HUES6 (cell line): ENCODE results near the gene ZFC3H1.
"Not testable (repeated sequence)": the region's sequence is repeated elsewhere in the genome, so short reads cannot be mapped to it uniquely, and the experiment has no call there.

Experiments used
- H3K27ac ChIP-seq: 2 replicates; pipeline ENCODE4 v1.7.0; 2013; ENCODE audit warnings: low read depth, mild to moderate bottlenecking, low read length, inconsistent platforms
- H3K27me3 ChIP-seq: 2 replicates; pipeline ENCODE4 v1.6.1; 2013; ENCODE audit warnings: low read length; ENCODE audit not compliant: control insufficient read depth, insufficient read depth
- H3K36me3 ChIP-seq: 2 replicates; pipeline ENCODE4 v1.6.1; 2013; ENCODE audit warnings: low read length; ENCODE audit not compliant: control insufficient read depth, insufficient read depth
- H3K4me1 ChIP-seq: 2 replicates; pipeline ENCODE4 v1.6.1; 2013; ENCODE audit warnings: low read length; ENCODE audit not compliant: control insufficient read depth, insufficient read depth
- H3K4me3 ChIP-seq: 2 replicates; pipeline ENCODE4 v1.5.1; 2013; ENCODE audit warnings: low read depth, low read length
- H3K9ac ChIP-seq: one replicate; pipeline ENCODE4 v1.6.1; 2013; ENCODE audit warnings: mild to moderate bottlenecking, low read length
- H3K9me3 ChIP-seq: 2 replicates; pipeline ENCODE4 v1.6.1; 2013; ENCODE audit warnings: low read depth, low read length; ENCODE audit not compliant: control insufficient read depth, insufficient read depth

The ZFC3H1 gene, protein sequence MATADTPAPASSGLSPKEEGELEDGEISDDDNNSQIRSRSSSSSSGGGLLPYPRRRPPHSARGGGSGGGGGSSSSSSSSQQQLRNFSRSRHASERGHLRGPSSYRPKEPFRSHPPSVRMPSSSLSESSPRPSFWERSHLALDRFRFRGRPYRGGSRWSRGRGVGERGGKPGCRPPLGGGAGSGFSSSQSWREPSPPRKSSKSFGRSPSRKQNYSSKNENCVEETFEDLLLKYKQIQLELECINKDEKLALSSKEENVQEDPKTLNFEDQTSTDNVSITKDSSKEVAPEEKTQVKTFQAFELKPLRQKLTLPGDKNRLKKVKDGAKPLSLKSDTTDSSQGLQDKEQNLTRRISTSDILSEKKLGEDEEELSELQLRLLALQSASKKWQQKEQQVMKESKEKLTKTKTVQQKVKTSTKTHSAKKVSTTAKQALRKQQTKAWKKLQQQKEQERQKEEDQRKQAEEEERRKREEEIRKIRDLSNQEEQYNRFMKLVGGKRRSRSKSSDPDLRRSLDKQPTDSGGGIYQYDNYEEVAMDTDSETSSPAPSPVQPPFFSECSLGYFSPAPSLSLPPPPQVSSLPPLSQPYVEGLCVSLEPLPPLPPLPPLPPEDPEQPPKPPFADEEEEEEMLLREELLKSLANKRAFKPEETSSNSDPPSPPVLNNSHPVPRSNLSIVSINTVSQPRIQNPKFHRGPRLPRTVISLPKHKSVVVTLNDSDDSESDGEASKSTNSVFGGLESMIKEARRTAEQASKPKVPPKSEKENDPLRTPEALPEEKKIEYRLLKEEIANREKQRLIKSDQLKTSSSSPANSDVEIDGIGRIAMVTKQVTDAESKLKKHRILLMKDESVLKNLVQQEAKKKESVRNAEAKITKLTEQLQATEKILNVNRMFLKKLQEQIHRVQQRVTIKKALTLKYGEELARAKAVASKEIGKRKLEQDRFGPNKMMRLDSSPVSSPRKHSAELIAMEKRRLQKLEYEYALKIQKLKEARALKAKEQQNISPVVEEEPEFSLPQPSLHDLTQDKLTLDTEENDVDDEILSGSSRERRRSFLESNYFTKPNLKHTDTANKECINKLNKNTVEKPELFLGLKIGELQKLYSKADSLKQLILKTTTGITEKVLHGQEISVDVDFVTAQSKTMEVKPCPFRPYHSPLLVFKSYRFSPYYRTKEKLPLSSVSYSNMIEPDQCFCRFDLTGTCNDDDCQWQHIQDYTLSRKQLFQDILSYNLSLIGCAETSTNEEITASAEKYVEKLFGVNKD (N-terminal part only)

DNA sequence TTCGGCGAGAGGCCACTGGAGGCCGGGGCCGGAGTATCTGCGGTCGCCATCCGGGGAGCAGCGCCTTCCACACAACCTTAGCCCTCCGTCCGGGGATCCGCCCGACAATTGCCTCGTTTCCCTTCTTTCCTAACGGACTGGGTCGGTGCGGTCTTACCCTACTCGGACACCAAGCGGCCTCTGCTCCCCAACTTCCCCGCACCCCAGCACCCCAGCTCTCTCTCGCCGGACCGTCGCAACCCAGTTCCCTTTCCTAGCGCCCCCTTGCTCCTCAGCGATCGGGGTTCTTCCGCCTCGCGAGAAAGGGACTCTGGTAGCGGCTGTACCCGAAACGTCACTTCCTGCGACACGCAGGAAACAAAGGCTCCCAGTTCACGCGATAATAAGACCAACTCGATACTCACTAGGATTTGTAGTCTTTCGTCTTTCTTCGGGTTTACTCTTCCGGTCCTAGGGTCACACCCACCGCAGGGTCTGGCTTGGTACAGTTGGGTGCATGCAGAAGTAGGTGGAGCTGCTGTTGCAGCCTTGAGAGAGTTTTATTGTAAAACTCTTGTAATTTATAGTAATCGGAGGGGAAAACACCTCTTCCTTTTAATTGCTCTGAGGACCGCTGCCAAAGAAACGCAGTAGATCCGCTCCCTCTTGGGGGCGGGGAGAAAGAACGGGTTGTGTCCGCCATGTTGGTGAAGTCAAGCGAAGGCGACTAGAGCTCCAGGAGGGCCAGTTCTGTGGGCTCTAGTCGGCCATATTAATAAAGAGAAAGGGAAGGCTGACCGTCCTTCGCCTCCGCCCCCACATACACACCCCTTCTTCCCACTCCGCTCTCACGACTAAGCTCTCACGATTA lies at the start of gene ZFC3H1, which contains the start of gene THAP2:
ZFC3H1 (minus strand) TSS at position 288 of the 850 bp plus-strand sequence; CDS start at position 50, 238 bp downstream.
THAP2 (plus strand) TSS at position 741 of the 850 bp plus-strand sequence. CDS start 209 bp downstream, outside the sequence.
- H3K27me3 ChIP-seq: no peaks in the 10 kb centered on the region
- peak within 1 kb of the TSS; percentile 94 for H3K9ac ChIP-seq
- no peaks in the 10 kb centered on the region for H3K9me3 ChIP-seq
- no peaks in the 10 kb centered on the region for H3K4me1 ChIP-seq
- H3K36me3 ChIP-seq: peaks cover 17% of the 10 kb centered on the region
- H3K27ac ChIP-seq: peak within 1 kb of the TSS; percentile 87
- peak within 1 kb of the TSS; percentile 94 for H3K4me3 ChIP-seq

DNA sequence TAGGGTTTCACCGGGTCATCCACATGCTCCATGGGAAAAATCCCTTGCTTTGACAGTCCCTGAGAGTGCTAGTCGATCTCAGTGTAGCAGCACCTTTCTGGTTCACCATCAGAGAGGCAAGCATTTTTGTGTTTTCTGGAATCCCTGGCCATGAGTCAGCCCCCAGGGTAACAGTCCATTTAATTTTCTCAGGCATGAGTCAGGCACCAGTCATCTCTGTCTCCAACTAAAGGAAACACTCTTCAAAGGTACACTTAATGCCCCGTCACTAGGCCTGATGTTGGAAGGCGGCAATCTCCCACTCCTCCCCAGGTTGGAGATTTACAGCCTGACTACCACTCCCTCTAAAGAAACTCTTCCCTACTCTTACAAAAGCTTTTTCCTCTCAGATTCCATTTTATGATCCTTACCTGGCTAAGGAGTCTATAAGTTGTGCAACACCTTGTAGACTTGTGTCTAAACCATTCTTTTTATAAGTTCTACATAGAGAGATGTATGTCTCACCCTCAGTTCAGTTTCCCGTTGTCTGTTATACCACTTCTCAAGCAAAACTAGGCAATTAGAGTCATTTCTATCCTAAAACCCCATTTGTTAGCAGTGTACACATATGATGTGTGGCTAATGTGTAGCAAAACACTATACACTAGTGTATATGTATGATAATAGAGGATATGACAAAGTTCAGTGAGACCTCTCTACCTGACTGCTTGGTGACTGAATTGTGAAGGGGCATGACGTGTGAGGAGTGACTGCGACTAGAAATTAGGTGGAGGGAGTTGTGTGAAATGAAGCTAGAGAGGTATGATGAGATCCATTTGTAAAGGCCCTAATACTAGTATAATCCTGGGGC lies 46.9 kb upstream of the ZFC3H1 start:
- Histone ChIP-seq H3K36me3 (no peaks in the 10 kb centered on the region), H3K4me3 (no peak overlapping the region), H3K27me3 (no peaks in the 10 kb centered on the region), H3K9me3 (peaks cover 16% of the 10 kb centered on the region), H3K9ac (no peak overlapping the region), H3K4me1 (peaks cover 20% of the 10 kb centered on the region), H3K27ac (no peak overlapping the region; the same call in 1 of the 2 replicates)

DNA sequence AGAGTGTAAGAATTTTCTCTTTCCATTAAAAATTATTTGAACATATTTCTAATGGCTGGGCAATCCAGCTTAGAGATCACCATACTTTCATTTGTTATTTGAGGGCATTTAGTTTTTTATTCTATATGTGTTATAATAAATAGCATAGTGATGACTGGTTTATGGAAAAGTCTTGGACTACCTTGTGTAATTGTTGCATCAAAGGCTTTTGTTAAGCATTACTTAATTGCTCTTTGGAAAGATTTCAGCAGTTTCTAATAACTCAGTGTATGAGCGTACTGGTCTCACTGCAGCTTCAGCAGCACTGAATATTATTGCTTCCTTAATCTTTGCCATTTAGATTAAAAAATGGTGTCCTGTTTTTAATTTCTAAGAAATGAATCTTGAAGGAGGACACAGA lies 45.0 kb upstream of the ZFC3H1 start:
- Histone ChIP-seq H3K4me3 (no peak overlapping the region), H3K4me1 (peaks cover 20% of the 10 kb centered on the region), H3K9ac (no peak overlapping the region), H3K9me3 (peaks cover 5% of the 10 kb centered on the region; the same call in 1 of the 2 replicates), H3K36me3 (no peaks in the 10 kb centered on the region), H3K27me3 (no peaks in the 10 kb centered on the region), H3K27ac (no peak overlapping the region)

DNA sequence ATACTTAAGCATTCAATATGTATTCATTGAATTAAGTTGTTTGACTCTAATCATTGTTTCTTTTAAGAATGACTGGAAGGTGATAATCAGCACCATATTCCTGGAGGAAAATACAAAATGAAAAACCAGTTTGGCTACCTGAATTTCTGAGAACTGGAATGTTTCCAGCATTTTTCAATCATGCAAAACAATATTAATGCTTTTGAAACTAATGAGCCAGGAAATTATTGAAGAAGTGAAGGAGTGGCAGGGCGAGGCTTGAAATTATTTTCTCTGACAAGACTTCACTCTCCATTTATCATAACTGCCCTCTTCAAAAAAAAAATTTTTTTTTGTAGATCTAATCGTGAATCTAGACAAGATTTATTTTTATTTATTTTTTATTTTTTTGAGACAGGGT lies 41.3 kb upstream of the ZFC3H1 start:
- no peak overlapping the region for H3K27ac ChIP-seq
- peaks cover 12% of the 10 kb centered on the region for H3K36me3 ChIP-seq
- H3K9me3 ChIP-seq: no peaks in the 10 kb centered on the region
- H3K9ac ChIP-seq: no peak overlapping the region
- H3K4me3 ChIP-seq: no peak overlapping the region
- H3K4me1 ChIP-seq: peaks cover 15% of the 10 kb centered on the region
- no peaks in the 10 kb centered on the region for H3K27me3 ChIP-seq

DNA sequence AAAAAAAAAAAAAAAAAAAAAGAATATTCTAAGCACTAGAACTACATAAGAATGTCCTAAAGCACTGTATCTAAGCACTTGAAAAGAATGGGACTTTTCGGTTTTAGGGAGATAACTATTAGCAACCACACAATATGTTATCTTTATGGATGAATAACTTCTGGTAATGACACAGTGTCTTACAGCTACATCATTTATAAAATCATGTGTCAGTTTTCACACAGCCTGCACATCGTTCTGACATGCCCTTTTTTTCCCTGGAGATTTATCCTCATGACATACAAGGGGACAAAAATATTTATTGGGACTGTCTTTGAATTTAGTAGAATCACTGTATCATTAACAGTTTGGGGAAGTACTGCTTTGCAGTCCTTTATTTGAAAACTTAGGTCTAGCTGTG lies 39.6 kb upstream of the ZFC3H1 start:
- Histone ChIP-seq H3K27ac (no peak overlapping the region), H3K4me1 (peaks cover 2% of the 10 kb centered on the region; the same call in 1 of the 2 replicates), H3K9me3 (no peaks in the 10 kb centered on the region), H3K4me3 (no peak overlapping the region), H3K27me3 (no peaks in the 10 kb centered on the region), H3K9ac (no peak overlapping the region), H3K36me3 (peaks cover 26% of the 10 kb centered on the region)

DNA sequence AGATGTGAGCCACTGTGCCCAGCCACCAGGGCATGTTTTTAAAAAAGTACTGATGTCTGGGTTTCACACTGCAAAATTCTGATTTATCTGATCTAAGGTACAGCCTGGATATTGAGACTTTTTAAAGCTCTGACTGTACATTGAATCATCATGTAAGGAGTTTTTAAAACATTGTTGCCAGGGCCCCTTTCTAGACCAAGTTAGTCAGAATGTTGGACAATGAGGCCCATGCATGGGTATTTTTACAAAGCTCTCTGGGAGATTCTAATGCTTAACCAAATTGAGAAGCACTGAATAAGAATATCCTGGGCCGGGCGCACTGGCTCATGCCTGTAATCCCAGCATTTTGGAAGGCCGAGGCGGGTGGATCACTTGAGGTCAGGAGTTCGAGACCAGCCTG lies 38.9 kb upstream of the ZFC3H1 start:
- H3K9me3 ChIP-seq: no peaks in the 10 kb centered on the region
- no peak overlapping the region for H3K4me3 ChIP-seq
- no peaks in the 10 kb centered on the region for H3K27me3 ChIP-seq
- no peak overlapping the region for H3K27ac ChIP-seq
- no peak overlapping the region for H3K9ac ChIP-seq
- peaks cover 28% of the 10 kb centered on the region for H3K36me3 ChIP-seq
- H3K4me1 ChIP-seq: no peaks in the 10 kb centered on the region

DNA sequence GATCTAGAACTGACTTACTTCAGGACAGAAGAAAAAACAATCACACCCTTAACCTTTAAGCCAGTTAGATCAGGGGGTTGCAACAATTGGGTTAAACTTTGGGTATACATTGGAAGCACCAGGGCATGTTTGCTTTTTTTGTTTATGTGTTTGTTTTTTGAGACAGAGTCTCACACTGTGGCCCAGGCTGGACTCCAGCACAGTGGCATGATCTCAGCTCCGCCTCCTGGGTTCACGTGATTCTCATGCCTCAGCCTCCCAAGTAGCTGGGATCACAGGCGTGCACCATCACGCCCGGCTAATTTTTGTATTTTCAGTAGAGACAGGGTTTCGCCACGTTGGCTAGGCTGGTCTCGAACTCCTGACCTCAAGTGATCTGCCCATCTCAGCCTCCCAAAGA lies 38.5 kb upstream of the ZFC3H1 start:
- H3K9ac ChIP-seq, H3K4me3 ChIP-seq, H3K4me1 ChIP-seq, H3K27ac ChIP-seq, H3K27me3 ChIP-seq, H3K9me3 ChIP-seq: not testable (repeated sequence)
- peaks cover 33% of the 10 kb centered on the region for H3K36me3 ChIP-seq

DNA sequence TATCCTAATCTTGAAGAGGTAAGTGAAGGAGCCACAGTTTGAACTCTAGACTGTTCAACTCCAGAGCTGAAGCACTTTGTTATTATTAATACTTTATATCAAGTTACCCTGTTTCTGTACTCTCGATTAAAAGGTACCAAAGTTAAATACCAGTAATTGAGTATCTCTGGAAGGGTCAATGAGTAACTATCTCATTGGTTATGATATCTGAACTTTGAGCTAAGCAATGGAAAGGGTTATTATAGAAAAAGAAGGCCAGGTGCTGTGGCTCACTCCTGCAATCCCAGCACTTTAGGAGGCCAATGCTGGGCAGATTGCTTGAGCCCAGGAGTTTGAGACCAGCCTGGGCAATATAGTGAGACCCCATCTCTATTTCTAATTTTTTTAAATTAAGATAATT lies 32.1 kb upstream of the ZFC3H1 start:
- H3K4me3 ChIP-seq: no peak overlapping the region
- peaks cover 31% of the 10 kb centered on the region for H3K36me3 ChIP-seq
- H3K9me3 ChIP-seq: no peaks in the 10 kb centered on the region
- H3K27ac ChIP-seq: no peak overlapping the region
- H3K4me1 ChIP-seq: peaks cover 4% of the 10 kb centered on the region
- H3K27me3 ChIP-seq: no peaks in the 10 kb centered on the region
- H3K9ac ChIP-seq: no peak overlapping the region

DNA sequence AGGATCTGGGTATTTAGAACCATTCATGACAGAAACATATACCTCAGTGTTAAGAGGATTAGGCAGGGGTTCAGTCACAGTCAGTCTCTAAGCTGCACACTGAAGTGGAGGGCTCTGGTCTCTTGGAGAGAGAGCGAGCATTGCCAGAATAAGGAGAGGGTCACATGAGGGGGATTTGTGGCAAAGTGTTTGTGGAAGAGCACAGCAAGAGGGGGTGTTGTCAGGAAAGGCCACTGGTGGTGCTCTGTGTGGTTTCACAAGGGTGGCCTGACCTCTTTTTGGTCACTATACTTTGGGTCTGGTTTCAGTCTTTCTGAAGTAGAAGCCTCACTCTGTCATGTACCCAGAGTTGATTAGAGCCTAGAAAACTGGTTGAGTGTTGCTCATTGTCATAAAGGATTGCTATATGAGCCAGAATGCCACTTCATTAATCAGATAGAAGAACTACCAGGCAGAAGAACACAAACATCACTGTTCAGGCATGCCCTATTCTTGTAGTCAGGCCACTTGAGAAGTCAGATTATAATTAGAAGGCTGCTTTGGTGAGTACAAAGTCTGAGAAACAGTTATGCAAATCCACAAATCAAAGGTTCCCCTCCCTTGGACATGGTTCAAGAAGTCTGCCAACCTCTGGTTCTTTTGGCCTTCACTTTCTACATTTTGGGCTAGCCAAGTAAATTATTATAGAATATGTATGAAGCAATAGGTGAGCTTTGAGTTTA lies 30.6 kb upstream of the ZFC3H1 start:
- Histone ChIP-seq H3K9ac (no peak overlapping the region), H3K27ac (no peak overlapping the region), H3K4me3 (no peak overlapping the region)

More for the DNA sequence above, 30.6 kb upstream of the ZFC3H1 start:
- H3K4me1 ChIP-seq: peaks cover 4% of the 10 kb centered on the region
- no peaks in the 10 kb centered on the region for H3K9me3 ChIP-seq
- no peaks in the 10 kb centered on the region for H3K27me3 ChIP-seq
- H3K36me3 ChIP-seq: peaks cover 21% of the 10 kb centered on the region
